ENCODE measurements around the gene COL16A1.

DNA sequence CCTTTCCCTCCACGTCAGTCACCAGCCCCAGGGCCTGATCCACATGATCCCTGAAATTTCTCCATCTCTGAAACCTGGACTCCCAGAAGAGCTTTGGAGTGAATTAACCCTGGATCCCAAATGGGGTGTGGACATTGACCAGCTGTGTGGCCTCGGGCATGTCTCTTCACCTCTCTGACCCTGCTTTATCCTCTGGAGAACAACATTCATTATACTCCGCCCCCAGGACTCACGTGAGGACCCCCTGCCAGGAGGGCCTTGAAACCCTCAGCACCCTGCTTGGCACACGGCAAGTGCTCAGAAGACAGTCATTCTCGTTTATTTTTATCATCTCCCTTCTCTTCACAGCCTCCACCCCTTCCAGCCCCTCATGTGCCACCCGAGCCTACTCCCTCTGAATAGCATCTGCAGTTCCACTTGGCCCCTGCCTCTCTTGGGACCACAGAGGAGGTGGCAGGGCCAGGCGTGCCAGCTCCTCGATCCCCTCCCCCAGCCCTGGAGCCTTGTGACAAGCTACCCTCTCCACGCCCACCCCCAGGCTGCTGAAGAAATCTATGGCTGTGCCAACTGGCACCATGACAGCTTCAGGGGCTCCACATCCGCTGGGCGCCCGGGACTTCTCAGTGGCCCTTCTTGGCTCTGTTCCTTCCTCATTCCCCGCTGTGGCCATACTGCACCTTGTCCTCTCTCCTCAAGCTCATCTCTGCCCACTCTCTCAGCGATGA is 42.3 kb upstream of the COL16A1 start:
- TF ChIP-seq, protein P1, sequence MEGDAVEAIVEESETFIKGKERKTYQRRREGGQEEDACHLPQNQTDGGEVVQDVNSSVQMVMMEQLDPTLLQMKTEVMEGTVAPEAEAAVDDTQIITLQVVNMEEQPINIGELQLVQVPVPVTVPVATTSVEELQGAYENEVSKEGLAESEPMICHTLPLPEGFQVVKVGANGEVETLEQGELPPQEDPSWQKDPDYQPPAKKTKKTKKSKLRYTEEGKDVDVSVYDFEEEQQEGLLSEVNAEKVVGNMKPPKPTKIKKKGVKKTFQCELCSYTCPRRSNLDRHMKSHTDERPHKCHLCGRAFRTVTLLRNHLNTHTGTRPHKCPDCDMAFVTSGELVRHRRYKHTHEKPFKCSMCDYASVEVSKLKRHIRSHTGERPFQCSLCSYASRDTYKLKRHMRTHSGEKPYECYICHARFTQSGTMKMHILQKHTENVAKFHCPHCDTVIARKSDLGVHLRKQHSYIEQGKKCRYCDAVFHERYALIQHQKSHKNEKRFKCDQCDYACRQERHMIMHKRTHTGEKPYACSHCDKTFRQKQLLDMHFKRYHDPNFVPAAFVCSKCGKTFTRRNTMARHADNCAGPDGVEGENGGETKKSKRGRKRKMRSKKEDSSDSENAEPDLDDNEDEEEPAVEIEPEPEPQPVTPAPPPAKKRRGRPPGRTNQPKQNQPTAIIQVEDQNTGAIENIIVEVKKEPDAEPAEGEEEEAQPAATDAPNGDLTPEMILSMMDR (CRISPR knock-in tag; IDR thresholded peaks at IDR 0.05): no peak
- no peak for TF ChIP-seq CENPT (CRISPR knock-in tag; IDR thresholded peaks at IDR 0.05; ENCODE audit: low read depth)
- TF ChIP-seq, protein P2, sequence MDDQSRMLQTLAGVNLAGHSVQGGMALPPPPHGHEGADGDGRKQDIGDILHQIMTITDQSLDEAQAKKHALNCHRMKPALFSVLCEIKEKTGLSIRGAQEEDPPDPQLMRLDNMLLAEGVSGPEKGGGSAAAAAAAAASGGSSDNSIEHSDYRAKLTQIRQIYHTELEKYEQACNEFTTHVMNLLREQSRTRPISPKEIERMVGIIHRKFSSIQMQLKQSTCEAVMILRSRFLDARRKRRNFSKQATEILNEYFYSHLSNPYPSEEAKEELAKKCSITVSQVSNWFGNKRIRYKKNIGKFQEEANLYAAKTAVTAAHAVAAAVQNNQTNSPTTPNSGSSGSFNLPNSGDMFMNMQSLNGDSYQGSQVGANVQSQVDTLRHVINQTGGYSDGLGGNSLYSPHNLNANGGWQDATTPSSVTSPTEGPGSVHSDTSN (CRISPR knock-in tag; IDR thresholded peaks at IDR 0.05; ENCODE audit: borderline replicate concordance): no peak
- TF ChIP-seq, protein P3, sequence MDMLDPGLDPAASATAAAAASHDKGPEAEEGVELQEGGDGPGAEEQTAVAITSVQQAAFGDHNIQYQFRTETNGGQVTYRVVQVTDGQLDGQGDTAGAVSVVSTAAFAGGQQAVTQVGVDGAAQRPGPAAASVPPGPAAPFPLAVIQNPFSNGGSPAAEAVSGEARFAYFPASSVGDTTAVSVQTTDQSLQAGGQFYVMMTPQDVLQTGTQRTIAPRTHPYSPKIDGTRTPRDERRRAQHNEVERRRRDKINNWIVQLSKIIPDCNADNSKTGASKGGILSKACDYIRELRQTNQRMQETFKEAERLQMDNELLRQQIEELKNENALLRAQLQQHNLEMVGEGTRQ (IDR thresholded peaks at IDR 0.05; ENCODE audit: low read depth, low read length): no peak
- TF ChIP-seq, protein P3 (CRISPR knock-in tag; IDR thresholded peaks at IDR 0.05; ENCODE audit: borderline replicate concordance): no peak
- TF ChIP-seq ZNF776 (CRISPR knock-in tag; IDR thresholded peaks at IDR 0.05): no peak
- no peak for TF ChIP-seq ZNF350 (CRISPR knock-in tag; IDR thresholded peaks at IDR 0.05; ENCODE audit: borderline replicate concordance, low read depth)
- TF ChIP-seq, protein P4, sequence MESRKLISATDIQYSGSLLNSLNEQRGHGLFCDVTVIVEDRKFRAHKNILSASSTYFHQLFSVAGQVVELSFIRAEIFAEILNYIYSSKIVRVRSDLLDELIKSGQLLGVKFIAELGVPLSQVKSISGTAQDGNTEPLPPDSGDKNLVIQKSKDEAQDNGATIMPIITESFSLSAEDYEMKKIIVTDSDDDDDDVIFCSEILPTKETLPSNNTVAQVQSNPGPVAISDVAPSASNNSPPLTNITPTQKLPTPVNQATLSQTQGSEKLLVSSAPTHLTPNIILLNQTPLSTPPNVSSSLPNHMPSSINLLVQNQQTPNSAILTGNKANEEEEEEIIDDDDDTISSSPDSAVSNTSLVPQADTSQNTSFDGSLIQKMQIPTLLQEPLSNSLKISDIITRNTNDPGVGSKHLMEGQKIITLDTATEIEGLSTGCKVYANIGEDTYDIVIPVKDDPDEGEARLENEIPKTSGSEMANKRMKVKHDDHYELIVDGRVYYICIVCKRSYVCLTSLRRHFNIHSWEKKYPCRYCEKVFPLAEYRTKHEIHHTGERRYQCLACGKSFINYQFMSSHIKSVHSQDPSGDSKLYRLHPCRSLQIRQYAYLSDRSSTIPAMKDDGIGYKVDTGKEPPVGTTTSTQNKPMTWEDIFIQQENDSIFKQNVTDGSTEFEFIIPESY (CRISPR knock-in tag; IDR thresholded peaks at IDR 0.05): no peak
- TF ChIP-seq JUND (CRISPR knock-in tag; IDR thresholded peaks at IDR 0.05): no peak
